Choroid plexus epithelial cell (primary cell): ENCODE measurements around the gene TCF7L2.

Source experiments
- DNase-seq: peaks from one replicate; pipeline ENCODE4 v3.0.0-alpha.2; 2010; ENCODE audit warnings: low read depth
- H3K4me3 ChIP-seq: 2 replicates; pipeline ENCODE4 v1.5.1; 2011; ENCODE audit warnings: low read depth, mild to moderate bottlenecking, control low read depth, low read length, moderate library complexity
- CTCF ChIP-seq: conservative IDR thresholded peaks from 2 replicates; pipeline ENCODE4 v1.5.1; 2011; ENCODE audit warnings: low read depth, mild to moderate bottlenecking, control low read depth, inconsistent platforms, low read length, moderate library complexity

The TCF7L2 gene

GRCh38 chr10:113068178-113068890, 118.3 kb downstream of the TCF7L2 start:
- no peak for DNase-seq
- TF ChIP-seq CTCF = no peak
- H3K4me3 ChIP-seq = no peak overlapping the region

- TF ChIP-seq CTCF = peak; percentile 21
- no peak overlapping the region for H3K4me3 ChIP-seq
- peak; percentile 95 for DNase-seq
Observed at GRCh38 chr10:113069595-113069994, 119.5 kb downstream of the TCF7L2 start.

- TF ChIP-seq CTCF = no peak
- DNase-seq = no peak
- no peak overlapping the region for H3K4me3 ChIP-seq
Observed at GRCh38 chr10:113071446-113071845, 121.4 kb downstream of the TCF7L2 start.

- peak overlapping the region; percentile 24 for H3K4me3 ChIP-seq
- peak; percentile 97 for DNase-seq
Observed at GRCh38 chr10:113073549-113074189, 123.6 kb downstream of the TCF7L2 start.

GRCh38 chr10:113076949-113077348, 126.9 kb downstream of the TCF7L2 start:
- no peak for TF ChIP-seq CTCF
- DNase-seq = no peak
- no peak overlapping the region for H3K4me3 ChIP-seq

More at GRCh38 chr10:113073549-113074189, 123.6 kb downstream of the TCF7L2 start:
- TF ChIP-seq CTCF = no peak

GRCh38 chr10:113078282-113078907, 128.3 kb downstream of the TCF7L2 start:
- H3K4me3 ChIP-seq = no peak overlapping the region
- DNase-seq = no peak
- no peak for TF ChIP-seq CTCF
